A172 (cell line): ENCODE data around the gene JAGN1. TPM values are rescaled to one million over a fixed set of nuclear protein-coding genes. Genes with fewer than 3 reads are reported as not detected.
"Not testable (repeated sequence)": the region's sequence is repeated elsewhere in the genome, so short reads cannot be mapped to it uniquely, and the experiment has no call there.

Experiments used
- DNase-seq: peaks from one replicate; pipeline ENCODE4 v3.0.0-alpha.2; 2015; ENCODE audit warnings: low spot score
- total RNA-seq: library from RNA; depleted of rRNA; stranded (reverse); fragments of >200 nt; shearing (Covaris generic); gene quantifications from 2 replicates; pipeline ENCODE4 v1.2.3, GENCODE V29; 2014

Gene JAGN1
- total RNA-seq, 1 experiment from 2014 or later = 40.5 TPM

- no peak for DNase-seq
Measured at GRCh38 chr3:9898467-9899241, 8.2 kb downstream of the JAGN1 start.

DNA sequence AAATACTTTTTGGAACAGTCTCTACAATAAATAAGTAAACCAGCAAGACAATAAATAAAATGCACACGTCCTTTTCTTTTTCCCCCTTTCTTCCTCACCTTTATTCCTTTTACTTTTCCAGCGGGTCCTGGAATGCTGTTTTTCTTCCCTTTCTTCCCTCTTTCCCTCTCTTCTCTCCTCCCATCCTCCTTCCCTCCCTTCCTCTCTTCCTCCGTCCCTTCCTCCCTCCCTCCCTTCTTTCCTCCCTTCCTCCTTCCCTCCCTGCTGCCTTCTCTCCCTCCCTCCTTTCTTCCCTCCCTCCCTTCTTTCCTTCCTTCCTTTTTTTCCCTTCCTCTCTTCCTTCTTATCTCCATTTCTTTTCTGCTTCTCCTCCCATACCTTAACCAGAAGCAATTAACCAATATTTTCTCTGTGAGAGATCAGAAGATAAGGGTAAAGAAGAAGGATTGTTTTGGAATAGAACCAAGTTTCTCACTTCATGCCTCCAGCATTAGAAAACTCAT is 8.9 kb downstream of the JAGN1 start:
- DNase-seq = no peak

- not testable (repeated sequence) for DNase-seq
Measured at GRCh38 chr3:9900965-9901415, 10.6 kb downstream of the JAGN1 start.

DNA sequence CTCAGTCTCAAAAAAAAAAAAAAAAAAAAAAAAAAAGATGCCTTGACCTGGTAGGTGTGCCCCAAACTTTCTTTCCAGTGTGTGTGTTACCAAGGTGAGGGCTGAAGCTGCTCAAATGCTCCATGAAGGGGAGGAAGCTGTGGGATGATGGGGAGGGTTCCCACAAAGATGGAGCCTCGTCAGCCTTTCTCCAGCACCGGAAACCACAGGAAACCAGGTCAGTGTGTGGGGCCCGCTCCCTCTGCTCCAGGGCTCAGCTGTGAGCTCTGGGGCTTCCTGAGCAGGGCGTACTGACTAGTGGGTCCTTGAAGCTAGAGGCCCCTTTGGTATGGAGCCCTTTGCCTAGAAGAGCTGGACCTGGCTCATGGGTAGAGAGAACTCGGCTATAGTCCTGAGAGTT is 11.6 kb downstream of the JAGN1 start:
- DNase-seq = no peak

- no peak for DNase-seq
Measured at GRCh38 chr3:9902372-9903237, 12.2 kb downstream of the JAGN1 start, which contains the start of gene IL17RE. IL17RE (plus strand) TSS chr3:9902848; CDS start chr3:9902933, 85 bp downstream.

DNA sequence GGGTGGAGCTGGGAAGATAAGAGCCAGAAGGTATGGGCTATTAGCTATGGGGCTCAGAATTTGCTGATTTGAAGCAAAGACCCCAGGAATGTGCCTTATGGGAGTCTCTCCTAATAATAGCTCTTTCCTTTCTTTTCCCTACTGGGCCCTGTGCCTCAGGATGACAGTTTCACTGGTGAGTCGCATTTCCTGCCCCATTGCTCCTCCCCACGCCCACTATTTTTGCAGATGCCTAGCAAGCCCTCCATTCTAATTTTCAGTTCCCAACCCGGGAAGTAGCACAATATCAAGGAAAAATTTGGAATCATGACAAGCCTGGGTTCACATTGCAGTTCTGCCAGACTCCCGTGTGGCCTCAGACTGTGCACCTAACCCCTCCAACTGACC is 12.8 kb downstream of the JAGN1 start:
- DNase-seq = peak; percentile 55

DNA sequence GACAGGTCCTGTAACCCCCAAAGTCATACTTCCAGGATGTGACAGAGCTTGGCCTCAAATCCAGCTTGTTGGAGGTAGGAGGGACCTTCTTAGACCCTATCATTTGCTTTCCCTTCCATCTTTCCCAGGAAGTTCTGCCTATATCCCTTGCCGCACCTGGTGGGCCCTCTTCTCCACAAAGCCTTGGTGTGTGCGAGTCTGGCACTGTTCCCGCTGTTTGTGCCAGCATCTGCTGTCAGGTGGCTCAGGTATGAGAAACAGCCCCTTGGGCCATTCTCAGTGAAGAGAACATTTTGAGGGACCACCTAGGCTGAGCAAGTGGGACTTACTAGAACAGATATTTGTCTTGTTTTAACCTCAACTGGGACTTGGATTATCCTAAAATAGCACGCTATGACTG is 13.5 kb downstream of the JAGN1 start:
- no peak for DNase-seq

- DNase-seq = no peak
Measured at GRCh38 chr3:9906480-9906879, 16.1 kb downstream of the JAGN1 start.

DNA sequence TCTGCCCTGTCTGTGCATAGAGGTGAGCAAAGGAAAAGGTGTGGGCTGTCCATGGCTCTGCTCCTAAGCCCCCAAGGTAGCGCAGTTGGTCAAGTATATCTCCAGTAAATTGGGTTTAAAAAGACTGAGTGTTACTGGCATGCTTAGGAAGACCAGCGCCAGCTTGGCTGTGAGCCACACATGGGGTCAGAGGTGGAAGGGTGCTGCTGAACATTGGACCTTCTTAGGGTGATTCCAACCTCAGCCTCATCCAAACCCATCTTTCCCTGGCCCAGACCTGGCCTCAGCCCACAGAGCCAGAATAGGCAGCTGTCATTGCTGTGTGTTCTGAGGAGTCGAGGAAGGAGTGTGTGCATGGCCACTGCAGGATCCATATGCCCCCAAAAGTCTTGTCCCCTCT is 17.9 kb downstream of the JAGN1 start:
- no peak for DNase-seq

GRCh38 chr3:9909221-9910013 is 19.0 kb downstream of the JAGN1 start:
- no peak for DNase-seq

DNA sequence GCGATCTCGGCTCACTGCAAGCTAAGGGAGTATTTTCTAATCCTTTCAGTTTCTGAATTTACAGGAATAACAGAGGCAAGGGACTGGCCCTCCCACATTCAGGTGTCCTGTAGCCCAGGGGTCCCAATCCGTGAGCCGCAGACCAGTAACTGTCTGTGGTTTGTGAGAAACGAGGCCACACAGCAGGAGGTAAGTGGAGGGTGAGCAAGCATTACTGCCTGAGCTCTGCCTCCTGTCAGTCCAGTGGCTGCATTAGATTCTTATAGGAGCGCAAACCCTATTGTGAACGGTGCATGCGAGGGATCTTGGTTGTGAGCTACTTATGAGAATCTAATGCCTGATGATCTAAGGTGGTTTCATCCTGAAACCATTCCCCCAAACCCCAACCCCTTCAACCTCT is 21.5 kb downstream of the JAGN1 start:
- no peak for DNase-seq

GRCh38 chr3:9912294-9912935 is 22.0 kb downstream of the JAGN1 start:
- peak; percentile 59 for DNase-seq

GRCh38 chr3:9913601-9914000 is 23.2 kb downstream of the JAGN1 start:
- DNase-seq = no peak

DNA sequence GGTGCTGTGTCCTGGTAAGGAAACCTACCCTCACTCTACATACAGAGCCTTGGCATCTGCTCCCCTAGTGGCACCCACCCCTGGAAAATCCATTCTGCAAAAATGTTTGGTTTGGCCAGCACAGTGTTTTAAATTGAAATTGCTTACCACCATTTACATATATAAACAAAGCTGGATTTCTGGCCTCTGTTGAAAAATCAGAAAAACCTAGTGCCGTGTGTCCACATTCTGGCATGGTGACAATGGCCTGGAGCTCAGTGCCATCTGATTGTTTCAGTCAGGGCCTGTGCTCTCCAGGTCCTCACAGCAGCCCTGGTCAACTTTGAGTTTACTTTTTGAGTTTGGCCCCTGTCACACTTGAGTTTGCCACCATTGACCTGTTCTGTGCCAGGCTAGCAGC is 23.6 kb downstream of the JAGN1 start:
- no peak for DNase-seq

- no peak for DNase-seq
Measured at GRCh38 chr3:9914559-9915253, 24.3 kb downstream of the JAGN1 start.

GRCh38 chr3:9915254-9916141 is 25.1 kb downstream of the JAGN1 start:
- peak; percentile 39 for DNase-seq

DNA sequence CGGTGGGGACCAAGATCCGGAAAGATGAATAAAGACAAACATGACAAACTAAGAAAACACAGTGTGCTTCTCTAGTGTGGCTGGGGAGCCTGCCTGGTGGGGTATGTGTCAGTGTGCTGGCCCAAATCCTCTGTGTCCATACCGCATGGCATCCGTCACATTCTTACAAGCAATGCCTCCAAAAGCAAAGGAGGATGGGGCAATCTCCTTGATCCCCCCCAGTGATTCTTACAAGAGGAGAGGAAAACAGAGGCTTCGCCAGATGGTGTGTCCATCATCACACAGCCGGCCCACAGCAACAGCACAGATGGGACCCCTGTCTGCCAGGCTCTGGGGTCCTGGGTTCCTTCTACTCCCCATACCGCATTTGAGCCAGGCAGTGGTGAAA is 25.9 kb downstream of the JAGN1 start:
- DNase-seq = no peak

- peak; percentile 96 for DNase-seq
Measured at GRCh38 chr3:9916734-9917680, 26.6 kb downstream of the JAGN1 start, which contains the start of gene IL17RC. IL17RC (plus strand) TSS chr3:9917098; CDS start chr3:9917316, 218 bp downstream.
